ENCODE results near the gene ARHGAP20. TPM values are rescaled to one million over a fixed set of nuclear protein-coding genes. Genes with fewer than 3 reads are reported as not detected.

The ARHGAP20 gene
- total and polyA plus RNA-seq, 2 of the 8 experiments (the other 6 are each of a cell fraction or from before 2014, with no cell fraction given) = 0.05 to 0.28 TPM

DNA sequence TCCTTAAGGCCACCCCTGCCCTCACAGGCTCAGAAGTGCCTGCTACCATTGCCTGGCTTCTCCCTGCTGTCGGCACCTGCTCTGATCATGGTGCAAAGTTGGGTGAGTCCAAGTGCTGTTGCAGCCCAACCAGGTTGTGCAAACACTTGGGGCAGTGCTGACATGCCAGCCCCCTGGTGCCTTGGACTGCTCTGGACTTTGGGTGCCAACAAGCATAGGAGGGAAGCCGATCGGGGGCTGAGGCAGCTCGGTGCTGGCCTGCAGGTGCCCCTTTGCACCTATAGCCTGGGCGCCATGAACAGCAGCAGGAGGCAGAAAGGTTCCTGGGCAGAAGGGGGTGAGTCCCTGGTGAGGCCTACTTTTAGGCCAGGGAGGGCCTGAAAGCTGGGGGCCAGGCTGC lies 113.0 kb downstream of the ARHGAP20 start:
- no peak overlapping the region for H3K18ac ChIP-seq (ENCODE audit: extremely low read depth, low read length)

More for the DNA sequence above, 113.0 kb downstream of the ARHGAP20 start:
- no peak overlapping the region for H3K4me2 ChIP-seq (ENCODE audit: insufficient read depth in 1 of 2, low read depth in 2 of 2, low read length in 2 of 2)
- CTCF ChIA-PET (ENCODE audit: partially characterized antibody) = interaction anchor here (0.7 to 1.2 kb wide), 2 partner anchors 10 to 11 kb away, joined by 3 read pairs; no protein-coding TSS in a partner anchor
- no peak overlapping the region for H3K23ac ChIP-seq (ENCODE audit: insufficient read length)
- peak overlapping the region; percentile 51; the same call in 1 of the 2 replicates for H4K8ac ChIP-seq (ENCODE audit: extremely low read depth, insufficient read depth, low read length)
- H2BK12ac ChIP-seq (ENCODE audit: low read depth, low read length) = no peak overlapping the region
- H2BK20ac ChIP-seq (ENCODE audit: low read length) = no peak overlapping the region
- DNase-seq (ENCODE audit: low read depth in 1 of 2, low spot score in 2 of 2) = no peak
- H2BK120ac ChIP-seq (replicated peaks; ENCODE audit: low read depth, low read length) = no peak overlapping the region
- no peak overlapping the region for H3K4me3 ChIP-seq (ENCODE audit: extremely low read depth in 1 of 4, insufficient read depth in 2 of 4, low read depth in 3 of 4, low read length in 4 of 4)
- H2BK15ac ChIP-seq (ENCODE audit: low read length) = no peak overlapping the region
- no peak overlapping the region for H3K56ac ChIP-seq (replicated peaks; ENCODE audit: insufficient read length, low read depth, low read length)
- H2AK5ac ChIP-seq (ENCODE audit: low read depth, low read length) = no peak overlapping the region
- TF ChIP-seq HDAC2 (IDR thresholded peaks at IDR 0.05; ENCODE audit: borderline replicate concordance in 1 of 2, low read depth in 2 of 2, low read length in 2 of 2) (no peak), TCF12 (IDR thresholded peaks at IDR 0.05; ENCODE audit: low read depth, low read length) (no peak), RFX5 (IDR thresholded peaks at IDR 0.05; ENCODE audit: borderline replicate concordance, low read depth, low read length) (no peak), POU5F1 (IDR thresholded peaks at IDR 0.05; ENCODE audit: low read depth, low read length) (no peak), BRCA1 (IDR thresholded peaks at IDR 0.05; ENCODE audit: low read depth, low read length) (no peak), SP2 (IDR thresholded peaks at IDR 0.05; ENCODE audit: low read length) (no peak), SP1 (IDR thresholded peaks at IDR 0.05; ENCODE audit: low read depth, low read length) (no peak), NANOG (IDR thresholded peaks at IDR 0.05; ENCODE audit: insufficient read depth, low read depth, low read length, poor library complexity, severe bottlenecking) (no peak), TAF1 (IDR thresholded peaks at IDR 0.05; ENCODE audit: low read depth, low read length) (no peak), SUZ12 (IDR thresholded peaks at IDR 0.05; ENCODE audit: low read length) (no peak), KDM5A (IDR thresholded peaks at IDR 0.05; ENCODE audit: low read length) (no peak), SIN3A (conservative IDR thresholded peaks at IDR 0.05 in 1 of 2, IDR thresholded peaks at IDR 0.05 in 1 of 2; ENCODE audit: low read depth in 1 of 2, low read length in 2 of 2) (no peak), YY1 (IDR thresholded peaks at IDR 0.05; ENCODE audit: low read depth, low read length) (no peak), JUN (IDR thresholded peaks at IDR 0.05; ENCODE audit: low read depth, low read length) (no peak), FOSL1 (IDR thresholded peaks at IDR 0.05; ENCODE audit: insufficient read depth, low read depth, low read length) (no peak)
- H4K91ac ChIP-seq (replicated peaks; ENCODE audit: insufficient read length, low read length) = no peak overlapping the region
- peaks cover 5 to 9% of the 10 kb centered on the region in 2 experiments; a peak in 3 of 4 replicates for H3K9me3 ChIP-seq (ENCODE audit: insufficient read depth in 2 of 2, low read depth in 1 of 2, low read length in 1 of 2)
- H3K79me1 ChIP-seq (ENCODE audit: low read depth, low read length) = no peaks in the 10 kb centered on the region
- H4K20me1 ChIP-seq (replicated peaks in 1 of 2; ENCODE audit: control insufficient read depth in 1 of 2, insufficient read depth in 2 of 2, low read length in 2 of 2) = no peaks in the 10 kb centered on the region
- no peaks in the 10 kb centered on the region for H3K79me2 ChIP-seq (ENCODE audit: control insufficient read depth in 1 of 2, insufficient read depth in 2 of 2, low read length in 2 of 2)
- POLR2A ChIA-PET (ENCODE audit: partially characterized antibody) = no interaction called here
- H3K27me3 ChIP-seq (replicated peaks in 1 of 4; ENCODE audit: control insufficient read depth in 3 of 4, extremely low read depth in 1 of 4, insufficient read depth in 3 of 4, low read length in 3 of 4) = no peaks in the 10 kb centered on the region
- no peak for FAIRE-seq
- H3K4ac ChIP-seq (replicated peaks; ENCODE audit: insufficient read length, low read depth, low read length) = no peak overlapping the region
- no peak overlapping the region for H4K5ac ChIP-seq (ENCODE audit: insufficient read length, low read depth, low read length)
- WGBS, 2 experiments (ENCODE audit: extremely low coverage in 1 of 2, insufficient coverage in 1 of 2, insufficient read length in 1 of 2, insufficient replicate concordance in 2 of 2, low coverage in 1 of 2, low lambda C conversion rate in 2 of 2, missing lambda C conversion rate in 1 of 2) = 95% methylated on average over 5 of the region's 5 CpGs; no CpG with 5 or more reads in 1 of the 2 experiments
- no peaks in the 10 kb centered on the region for H3K4me1 ChIP-seq (replicated peaks in 1 of 4; ENCODE audit: control insufficient read depth in 3 of 4, insufficient read depth in 4 of 4, low read length in 3 of 4)
- H2BK5ac ChIP-seq (ENCODE audit: low read depth, low read length) = no peak overlapping the region
- H3K9ac ChIP-seq (replicated peaks in 1 of 4; ENCODE audit: extremely low read depth in 1 of 4, low read depth in 3 of 4, low read length in 3 of 4) = no peak overlapping the region
- H2AFZ ChIP-seq (ENCODE audit: low read length) = no peak overlapping the region
- no peaks in the 10 kb centered on the region for H3K36me3 ChIP-seq (ENCODE audit: control insufficient read depth in 2 of 4, insufficient read depth in 4 of 4, low read length in 3 of 4)
- peaks cover 2% of the 10 kb centered on the region; the same call in 1 of the 2 replicates for H3K23me2 ChIP-seq (ENCODE audit: low read depth, low read length)
- no peak overlapping the region for H3K14ac ChIP-seq (ENCODE audit: insufficient read length)
- H3K27ac ChIP-seq (ENCODE audit: low read depth, low read length) = no peak overlapping the region

All from H1 (cell line).